Naive B cell (primary cell): Measurements from ENCODE around the gene PCSK6. TPM values are rescaled to one million over a fixed set of nuclear protein-coding genes. Genes with fewer than 3 reads are reported as not detected.
A peak's percentile ranks its signal among the peaks of the same experiment; 100 is the strongest.

Experiments
- ATAC-seq, 2 donors: fragments of 150-1000 bp; cut with Tn5 transposase; 2 replicates each; pipeline ENCODE4 v1.10.0; 2021; ENCODE audit warnings: low read depth in 2 of 2, mild to moderate bottlenecking in 2 of 2, moderate library complexity in 2 of 2
- DNase-seq: peaks from one replicate; pipeline ENCODE4 v3.0.0; 2022
- H3K27ac Mint-ChIP-seq, 6 donors: one replicate each; pipeline ENCODE4 v1.8.0; 2020 to 2022; ENCODE audit warnings: mild to moderate bottlenecking in 6 of 6, mixed read lengths in 6 of 6, moderate library complexity in 5 of 6, inconsistent platforms in 2 of 6
- H3K27me3 Mint-ChIP-seq, 3 donors: one replicate each; pipeline ENCODE4 v1.8.0; 2021 to 2022; ENCODE audit warnings: mixed read lengths in 3 of 3, mild to moderate bottlenecking in 1 of 3
- H3K36me3 Mint-ChIP-seq, 2 donors: one replicate each; pipeline ENCODE4 v1.8.0; 2020 to 2022; ENCODE audit warnings: mixed read lengths in 2 of 2, inconsistent platforms in 1 of 2, mild to moderate bottlenecking in 1 of 2
- H3K4me1 Mint-ChIP-seq, 3 donors: one replicate each; pipeline ENCODE4 v1.8.0; 2020 to 2022; ENCODE audit warnings: mixed read lengths in 3 of 3, inconsistent platforms in 1 of 3, mild to moderate bottlenecking in 1 of 3, moderate library complexity in 1 of 3
- H3K4me3 Mint-ChIP-seq, 8 donors: one replicate each; pipeline ENCODE4 v1.8.0; 2020 to 2022; ENCODE audit warnings: mild to moderate bottlenecking in 8 of 8, mixed read lengths in 8 of 8, moderate library complexity in 8 of 8, inconsistent platforms in 2 of 8
- H3K9me3 Mint-ChIP-seq, 7 donors: one replicate each; pipeline ENCODE4 v1.8.0; 2020 to 2022; ENCODE audit warnings: mixed read lengths in 7 of 7, mild to moderate bottlenecking in 5 of 7, inconsistent platforms in 2 of 7, moderate library complexity in 1 of 7
- polyA plus RNA-seq, 6 donors: library from polyadenylated mRNA; unstranded; fragments of 300-500 nt; fragmentation: Illumina TruSeq; gene quantifications; one replicate each; pipeline ENCODE4 v1.2.3, GENCODE V29; 2021; ENCODE audit warnings: low read depth in 6 of 6

The PCSK6 gene
- polyA plus RNA-seq, 6 donors from 2014 or later: 0.78 to 1.4 (median 0.96) TPM; not detected in 1

- peaks cover 13 to 30% (median 27%) of the 10 kb centered on the region in 3 donors for H3K27me3 Mint-ChIP-seq
- peaks cover 0 to 4% (median 0%) of the 10 kb centered on the region in 7 donors for H3K9me3 Mint-ChIP-seq
- H3K4me1 Mint-ChIP-seq: peaks cover 0 to 15% (median 14%) of the 10 kb centered on the region in 3 donors
- no peaks in the 10 kb centered on the region for H3K36me3 Mint-ChIP-seq
- H3K4me3 Mint-ChIP-seq: no peak overlapping the region
- no peak for DNase-seq
- ATAC-seq: no peak
- H3K27ac Mint-ChIP-seq: peak overlapping the region in 1 of 6 donors; percentile 33
Measured at GRCh38 chr15:101447168-101447533, 42.4 kb downstream of the PCSK6 start.

GRCh38 chr15:101446518-101447167 lies 42.9 kb downstream of the PCSK6 start:
- Mint-ChIP-seq H3K36me3 (no peaks in the 10 kb centered on the region), H3K27me3 (peaks cover 8 to 29% (median 22%) of the 10 kb centered on the region in 3 donors), H3K27ac (no peak overlapping the region), H3K4me1 (peaks cover 0 to 17% (median 9%) of the 10 kb centered on the region in 3 donors), H3K9me3 (peaks cover 0 to 4% (median 0%) of the 10 kb centered on the region in 7 donors), H3K4me3 (no peak overlapping the region)
- ATAC-seq: no peak
- no peak for DNase-seq

DNA sequence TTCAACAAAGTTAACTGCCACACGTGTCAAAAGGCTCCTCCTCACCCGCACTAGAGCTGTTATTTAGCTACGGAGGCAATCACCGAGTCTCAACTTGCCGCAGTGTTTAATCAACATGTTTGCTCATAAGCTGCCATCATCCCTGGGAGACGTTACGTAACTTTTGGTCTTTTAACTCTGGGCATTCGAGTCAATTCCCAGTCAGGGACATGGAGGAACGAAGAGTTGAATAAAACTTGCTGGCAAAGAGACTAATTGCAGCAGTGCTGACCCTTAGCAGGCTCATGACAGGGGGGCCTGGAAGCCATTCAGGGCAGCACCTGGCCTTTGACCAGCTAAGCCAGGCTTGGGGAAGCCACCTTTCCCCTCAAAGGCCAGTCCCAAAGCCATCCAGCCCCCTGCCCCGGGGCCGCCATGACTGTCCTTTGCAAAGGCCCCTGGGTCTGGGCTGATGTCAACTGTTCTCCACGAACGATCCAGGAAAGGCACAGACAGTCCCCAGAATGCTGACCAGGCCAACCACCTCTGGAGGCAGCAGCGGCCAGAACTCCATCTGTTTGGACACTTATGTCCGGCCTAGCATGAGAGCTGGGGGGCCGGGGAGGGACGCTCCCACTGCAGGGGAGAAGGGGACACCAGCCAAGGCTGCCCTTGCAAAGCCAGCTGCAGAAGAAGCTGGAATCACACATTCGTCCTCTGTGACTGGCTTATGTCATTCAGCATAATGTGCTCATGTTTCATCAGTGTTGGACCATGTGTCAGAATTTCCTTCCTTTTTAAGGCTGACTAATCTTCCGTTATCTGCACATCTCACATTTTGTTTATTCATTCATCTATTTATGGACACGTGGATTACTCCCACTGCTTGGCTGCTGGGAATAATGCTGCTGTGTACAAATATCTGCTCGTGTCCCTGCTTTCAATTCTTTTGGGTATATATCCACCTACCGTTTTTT lies 43.7 kb downstream of the PCSK6 start:
- peaks cover 0 to 4% (median 0%) of the 10 kb centered on the region in 7 donors for H3K9me3 Mint-ChIP-seq
- peak overlapping the region in 1 of 8 donors; percentile 11 for H3K4me3 Mint-ChIP-seq
- H3K36me3 Mint-ChIP-seq: no peaks in the 10 kb centered on the region
- ATAC-seq (no peak), DNase-seq (no peak)
- peaks cover 0 to 12% (median under 1%) of the 10 kb centered on the region in 3 donors for H3K4me1 Mint-ChIP-seq
- H3K27me3 Mint-ChIP-seq: peaks cover 0 to 26% (median 14%) of the 10 kb centered on the region in 3 donors
- no peak overlapping the region for H3K27ac Mint-ChIP-seq

GRCh38 chr15:101444807-101445508 lies 44.5 kb downstream of the PCSK6 start:
- peaks cover 0 to 19% (median 5%) of the 10 kb centered on the region in 3 donors for H3K27me3 Mint-ChIP-seq
- H3K4me3 Mint-ChIP-seq: no peak overlapping the region
- peaks cover 0 to 4% (median 0%) of the 10 kb centered on the region in 7 donors for H3K9me3 Mint-ChIP-seq
- DNase-seq: no peak
- H3K36me3 Mint-ChIP-seq: no peaks in the 10 kb centered on the region
- ATAC-seq: no peak
- H3K4me1 Mint-ChIP-seq: peaks cover 0 to 12% (median 0%) of the 10 kb centered on the region in 3 donors
- H3K27ac Mint-ChIP-seq: no peak overlapping the region

GRCh38 chr15:101444015-101444414 lies 45.5 kb downstream of the PCSK6 start:
- no peaks in the 10 kb centered on the region for H3K36me3 Mint-ChIP-seq
- no peak for ATAC-seq
- H3K4me3 Mint-ChIP-seq: no peak overlapping the region
- no peak for DNase-seq
- peaks cover 0 to 4% (median 0%) of the 10 kb centered on the region in 7 donors for H3K9me3 Mint-ChIP-seq
- H3K27ac Mint-ChIP-seq: no peak overlapping the region
- peaks cover 0 to 18% (median under 1%) of the 10 kb centered on the region in 3 donors for H3K27me3 Mint-ChIP-seq
- peaks cover 0 to 12% (median 0%) of the 10 kb centered on the region in 3 donors for H3K4me1 Mint-ChIP-seq

GRCh38 chr15:101442272-101442671 lies 47.2 kb downstream of the PCSK6 start:
- H3K9me3 Mint-ChIP-seq: peaks cover 0 to 4% (median 1%) of the 10 kb centered on the region in 7 donors
- H3K4me1 Mint-ChIP-seq: peaks cover 0 to 12% (median 0%) of the 10 kb centered on the region in 3 donors
- H3K36me3 Mint-ChIP-seq: no peaks in the 10 kb centered on the region
- no peak overlapping the region for H3K27ac Mint-ChIP-seq
- no peak for ATAC-seq
- peaks cover 3 to 34% (median 14%) of the 10 kb centered on the region in 3 donors for H3K27me3 Mint-ChIP-seq
- no peak for DNase-seq
- no peak overlapping the region for H3K4me3 Mint-ChIP-seq

- no peak overlapping the region for H3K27ac Mint-ChIP-seq
- H3K4me3 Mint-ChIP-seq: no peak overlapping the region
- H3K36me3 Mint-ChIP-seq: no peaks in the 10 kb centered on the region
- DNase-seq: no peak
- peaks cover 3 to 34% (median 19%) of the 10 kb centered on the region in 3 donors for H3K27me3 Mint-ChIP-seq
- peaks cover 0 to 11% (median 0%) of the 10 kb centered on the region in 3 donors for H3K4me1 Mint-ChIP-seq
- peaks cover 0 to 4% (median 1%) of the 10 kb centered on the region in 7 donors for H3K9me3 Mint-ChIP-seq
- no peak for ATAC-seq
Measured at GRCh38 chr15:101441696-101442095, 47.8 kb downstream of the PCSK6 start.

- no peak overlapping the region for H3K27ac Mint-ChIP-seq
- peaks cover 0 to 6% (median 0%) of the 10 kb centered on the region in 3 donors for H3K4me1 Mint-ChIP-seq
- peaks cover 3 to 34% (median 22%) of the 10 kb centered on the region in 3 donors for H3K27me3 Mint-ChIP-seq
- H3K4me3 Mint-ChIP-seq: peak overlapping the region in 1 of 8 donors; percentile 18
- no peak for DNase-seq
- ATAC-seq: no peak
- H3K36me3 Mint-ChIP-seq: no peaks in the 10 kb centered on the region
- peaks cover 0 to 4% (median 1%) of the 10 kb centered on the region in 7 donors for H3K9me3 Mint-ChIP-seq
Measured at GRCh38 chr15:101440846-101441590, 48.5 kb downstream of the PCSK6 start.

DNA sequence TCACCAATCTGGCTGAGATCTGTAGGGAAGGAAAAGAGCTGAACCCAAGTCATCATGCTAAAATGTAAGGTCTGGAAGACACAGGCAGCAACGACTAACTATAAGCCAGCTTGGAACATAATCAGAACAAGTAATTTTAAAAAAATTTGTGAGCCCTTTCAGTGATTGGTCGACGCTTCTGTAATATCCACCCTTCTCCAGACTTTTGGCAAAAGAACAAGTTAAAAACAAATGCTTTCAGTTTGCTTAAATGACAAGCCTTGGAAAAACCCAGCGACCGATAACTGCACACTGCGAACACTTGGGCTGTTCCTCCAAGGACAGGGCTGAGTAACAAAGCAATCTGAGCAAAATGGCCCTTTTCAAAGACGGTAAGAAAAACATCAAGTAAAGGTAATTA lies 49.6 kb downstream of the PCSK6 start:
- DNase-seq: no peak
- Mint-ChIP-seq H3K36me3 (no peaks in the 10 kb centered on the region), H3K27me3 (peaks cover 3 to 27% (median 24%) of the 10 kb centered on the region in 3 donors), H3K9me3 (peaks cover 0 to 3% (median 0%) of the 10 kb centered on the region in 7 donors), H3K27ac (no peak overlapping the region), H3K4me3 (no peak overlapping the region), H3K4me1 (peaks cover 0 to 6% (median 0%) of the 10 kb centered on the region in 3 donors)
- no peak for ATAC-seq

- H3K27me3 Mint-ChIP-seq: peaks cover 3 to 27% (median 27%) of the 10 kb centered on the region in 3 donors
- no peak overlapping the region for H3K27ac Mint-ChIP-seq
- ATAC-seq (no peak), DNase-seq (no peak)
- peaks cover 0 to 3% (median 0%) of the 10 kb centered on the region in 7 donors for H3K9me3 Mint-ChIP-seq
- peaks cover 0 to 6% (median 0%) of the 10 kb centered on the region in 3 donors for H3K4me1 Mint-ChIP-seq
- H3K4me3 Mint-ChIP-seq: peak overlapping the region in 1 of 8 donors; percentile 69
- H3K36me3 Mint-ChIP-seq: no peaks in the 10 kb centered on the region
Measured at GRCh38 chr15:101439285-101439919, 50.1 kb downstream of the PCSK6 start.

DNA sequence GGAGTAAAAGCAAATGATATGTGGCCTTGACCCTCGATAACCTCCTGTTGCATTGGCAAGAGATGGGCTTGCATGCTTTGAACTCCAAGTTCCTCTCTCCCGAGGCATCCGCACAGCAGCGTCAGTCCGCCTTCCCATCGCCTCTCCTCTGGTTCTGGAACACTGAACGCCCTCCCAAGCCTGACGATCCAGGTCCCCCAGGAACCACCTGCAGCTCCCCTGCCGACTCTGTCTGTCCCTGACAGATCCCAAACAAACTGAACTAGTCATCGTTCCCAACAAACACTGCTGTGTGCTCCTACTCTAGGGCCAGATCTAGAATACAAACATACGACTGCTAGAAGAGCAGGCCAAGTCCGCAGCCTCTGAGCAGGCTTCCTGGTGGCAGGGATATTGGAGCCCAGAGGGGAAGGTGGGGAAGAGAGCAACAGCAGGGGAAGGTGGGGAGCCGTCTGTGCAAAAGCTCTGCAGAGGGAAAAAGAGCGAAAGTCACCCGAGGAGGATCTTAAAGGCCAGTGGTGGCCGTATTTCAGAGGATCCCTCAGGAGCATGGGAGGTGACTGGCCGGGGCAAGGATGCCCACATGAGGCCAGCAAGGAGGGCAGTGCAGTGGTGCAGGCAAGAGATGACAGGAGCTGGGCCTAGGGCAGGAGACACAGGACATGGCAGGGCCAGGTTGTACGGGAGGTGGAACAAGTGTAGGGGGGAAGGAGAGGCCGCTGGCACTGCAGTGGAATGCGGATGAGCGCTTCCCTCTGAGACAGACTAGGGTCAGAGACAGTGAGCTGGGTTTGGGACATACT lies 50.8 kb downstream of the PCSK6 start:
- DNase-seq (no peak), ATAC-seq (no peak)
- no peaks in the 10 kb centered on the region for H3K36me3 Mint-ChIP-seq
- H3K4me1 Mint-ChIP-seq: peaks cover 0 to 6% (median 0%) of the 10 kb centered on the region in 3 donors
- H3K27me3 Mint-ChIP-seq: peaks cover 3 to 27% (median 27%) of the 10 kb centered on the region in 3 donors
- peak overlapping the region in 1 of 6 donors; percentile 19 for H3K27ac Mint-ChIP-seq
- H3K4me3 Mint-ChIP-seq: peak overlapping the region in 1 of 8 donors; percentile 69
- H3K9me3 Mint-ChIP-seq: peaks cover 0 to 3% (median 0%) of the 10 kb centered on the region in 7 donors
